GM13976 (cell line): ENCODE data around the gene ASB15.
"Not testable (repeated sequence)": the region's sequence is repeated elsewhere in the genome, so short reads cannot be mapped to it uniquely, and the experiment has no call there.

Source experiments
- DNase-seq: peaks from one replicate; pipeline ENCODE4 v3.0.0; 2012; ENCODE audit warnings: low spot score
- in situ Hi-C: fragments of 300-500 bp; cut with MboI; formaldehyde crosslinking; loops from one replicate; pipeline ENCODE4 v1.12.0; 2022; ENCODE audit warnings: low sequenced_read_pairs, mixed read lengths, inconsistent platforms; ENCODE audit not compliant: unreplicated experiment
- TF ChIP-seq, protein P1 (sequence below): IDR thresholded peaks from 2 replicates; pipeline ENCODE4 v1.5.1; 2012; ENCODE audit warnings: borderline replicate concordance, mild to moderate bottlenecking; ENCODE audit not compliant: insufficient read depth; ENCODE audit errors: extremely low read depth, missing control alignments, control extremely low read depth

ASB15 gene

GRCh38 chr7:123601530-123601929 lies at the start of gene ASB15:
TSS of gene ASB15 (plus strand) at chr7:123601821. CDS start at chr7:123614503, 12,682 bp downstream.
- in situ Hi-C loops: no loop called here
- TF ChIP-seq, protein P1, sequence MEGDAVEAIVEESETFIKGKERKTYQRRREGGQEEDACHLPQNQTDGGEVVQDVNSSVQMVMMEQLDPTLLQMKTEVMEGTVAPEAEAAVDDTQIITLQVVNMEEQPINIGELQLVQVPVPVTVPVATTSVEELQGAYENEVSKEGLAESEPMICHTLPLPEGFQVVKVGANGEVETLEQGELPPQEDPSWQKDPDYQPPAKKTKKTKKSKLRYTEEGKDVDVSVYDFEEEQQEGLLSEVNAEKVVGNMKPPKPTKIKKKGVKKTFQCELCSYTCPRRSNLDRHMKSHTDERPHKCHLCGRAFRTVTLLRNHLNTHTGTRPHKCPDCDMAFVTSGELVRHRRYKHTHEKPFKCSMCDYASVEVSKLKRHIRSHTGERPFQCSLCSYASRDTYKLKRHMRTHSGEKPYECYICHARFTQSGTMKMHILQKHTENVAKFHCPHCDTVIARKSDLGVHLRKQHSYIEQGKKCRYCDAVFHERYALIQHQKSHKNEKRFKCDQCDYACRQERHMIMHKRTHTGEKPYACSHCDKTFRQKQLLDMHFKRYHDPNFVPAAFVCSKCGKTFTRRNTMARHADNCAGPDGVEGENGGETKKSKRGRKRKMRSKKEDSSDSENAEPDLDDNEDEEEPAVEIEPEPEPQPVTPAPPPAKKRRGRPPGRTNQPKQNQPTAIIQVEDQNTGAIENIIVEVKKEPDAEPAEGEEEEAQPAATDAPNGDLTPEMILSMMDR: no peak
- no peak for DNase-seq

- DNase-seq, in situ Hi-C loops: not testable (repeated sequence)
Measured at GRCh38 chr7:123552134-123552533, 49.5 kb upstream of the ASB15 start.

GRCh38 chr7:123552641-123553040 lies 49.0 kb upstream of the ASB15 start:
- in situ Hi-C loops: no loop called here
- DNase-seq: no peak
- TF ChIP-seq, protein P1: no peak

DNA sequence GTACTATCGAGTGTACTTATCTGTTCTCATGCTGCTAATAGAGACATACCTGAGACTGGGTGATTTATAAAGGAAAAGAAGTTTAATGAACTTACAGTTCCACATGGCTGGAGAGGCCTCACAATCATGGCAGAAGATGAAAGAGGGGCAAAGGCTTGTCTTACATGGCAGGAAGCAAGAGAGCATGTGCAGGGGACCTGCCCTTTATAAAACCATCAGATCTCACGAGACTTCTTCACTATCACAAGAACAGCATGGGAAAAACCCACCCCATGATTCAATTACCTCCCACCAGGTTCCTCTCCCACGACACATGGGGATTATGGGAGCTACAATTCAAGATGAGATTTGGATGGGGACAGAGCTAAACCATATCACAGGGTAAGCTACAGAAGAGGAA lies 48.5 kb upstream of the ASB15 start:
- TF ChIP-seq, protein P1: no peak
- in situ Hi-C loops: no loop called here
- no peak for DNase-seq

- TF ChIP-seq, protein P1: no peak
- in situ Hi-C loops: no loop called here
- no peak for DNase-seq
Measured at GRCh38 chr7:123555484-123555883, 46.1 kb upstream of the ASB15 start.

GRCh38 chr7:123557016-123557397 lies 44.6 kb upstream of the ASB15 start:
- no peak for DNase-seq
- TF ChIP-seq, protein P1: no peak
- in situ Hi-C loops: no loop called here

DNA sequence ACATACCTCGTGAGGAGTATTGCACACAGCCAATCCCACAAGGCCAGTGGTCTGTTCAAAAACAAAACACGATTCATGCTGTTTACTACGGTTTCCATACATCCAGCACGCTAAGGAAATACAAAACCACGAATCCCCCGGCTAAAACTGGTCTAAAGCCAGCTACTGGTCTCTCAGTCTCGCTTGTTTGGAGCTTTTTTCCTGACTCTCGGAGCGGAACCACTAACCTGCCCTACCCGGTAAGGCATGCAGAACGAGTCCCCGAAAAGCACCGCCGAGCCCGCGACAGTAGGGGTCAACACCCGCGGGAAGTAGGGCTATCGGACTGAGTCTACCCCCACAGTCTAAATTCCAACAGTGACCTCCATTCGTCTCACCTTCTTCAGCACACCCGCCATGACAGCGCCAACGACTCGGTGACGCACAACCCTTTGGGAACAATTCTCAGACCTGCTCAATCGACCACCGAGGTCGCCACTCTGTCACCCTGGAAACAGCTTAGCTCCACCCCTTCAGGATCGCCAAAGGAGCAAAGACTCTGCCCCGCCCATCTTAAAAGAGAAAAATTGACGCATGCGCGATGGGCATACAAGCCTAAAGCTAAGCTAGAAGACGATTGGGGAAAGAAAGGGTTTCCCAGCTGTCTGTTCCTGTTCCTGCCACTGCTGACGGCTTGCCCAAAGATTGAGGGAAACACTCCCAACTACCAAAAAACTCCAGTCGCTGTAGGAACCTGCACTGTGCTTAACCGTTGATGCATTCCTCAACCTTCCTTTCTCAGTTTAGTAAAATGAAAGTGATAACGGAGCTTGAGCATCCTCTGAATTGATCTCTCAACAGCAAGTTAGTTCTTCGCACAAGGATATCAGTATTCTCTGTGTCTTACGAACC lies 44.0 kb upstream of the ASB15 start, which contains the start of gene NDUFA5:
TSS of gene NDUFA5 (minus strand) at position 421 of the 891 bp plus-strand sequence. CDS start at position 398, 23 bp downstream.
- TF ChIP-seq, protein P1: no peak
- DNase-seq: peak; percentile 88
- in situ Hi-C loops: no loop called here
